ENCODE data around the gene CPNE7. TPM values are rescaled to one million over a fixed set of nuclear protein-coding genes. Genes with fewer than 3 reads are reported as not detected.
"Not testable (repeated sequence)": the region's sequence is repeated elsewhere in the genome, so short reads cannot be mapped to it uniquely, and the experiment has no call there.

Gene CPNE7
- total RNA-seq, 1 donor from 2014 or later, result not detected

DNA sequence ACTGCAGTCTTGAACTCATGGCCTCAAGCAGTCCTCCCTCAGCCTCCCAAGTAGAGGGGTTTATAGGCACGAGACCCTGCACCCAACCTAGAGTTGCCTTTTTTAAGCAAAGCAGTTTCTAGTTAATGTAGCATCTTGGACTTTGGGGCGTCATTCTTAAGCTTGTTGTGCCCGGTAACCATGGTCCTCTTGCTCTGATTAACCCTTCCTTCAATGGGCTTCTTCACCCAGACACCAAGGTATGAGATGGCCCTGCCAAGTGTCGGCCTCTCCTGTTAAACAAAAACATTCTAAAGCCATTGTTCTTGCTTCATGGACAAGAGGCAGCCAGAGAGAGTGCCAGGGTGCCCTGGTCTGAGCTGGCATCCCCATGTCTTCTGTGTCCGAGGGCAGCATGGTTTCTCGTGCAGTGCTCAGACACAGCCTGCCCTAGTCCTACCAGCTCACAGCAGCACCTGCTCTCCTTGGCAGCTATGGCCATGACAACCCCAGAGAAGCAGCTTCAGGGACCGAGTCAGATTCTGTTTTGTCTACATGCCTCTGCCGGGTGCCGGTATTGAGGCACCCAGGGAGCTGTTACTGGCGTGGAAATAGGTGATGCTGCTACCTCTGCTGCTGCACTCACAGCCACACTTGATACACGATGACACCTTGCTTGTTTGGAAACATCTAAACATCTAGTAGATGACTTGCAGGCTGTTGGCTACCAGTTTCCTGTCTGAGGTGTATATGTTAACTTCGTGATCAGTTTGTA lies 11.7 kb upstream of the CPNE7 start:
- intact Hi-C loops (cut with DNase I), result no loop called here
- no peak for DNase-seq (ENCODE audit: low spot score)
- no peak for ATAC-seq

- intact Hi-C loops (cut with DNase I), result no loop called here
- no peak for DNase-seq (ENCODE audit: low spot score)
- no peak for ATAC-seq
These were observed 10.9 kb upstream of the CPNE7 start for GRCh38 chr16:89564476-89565255.

- intact Hi-C loops (cut with DNase I), result no loop called here
- no peak for ATAC-seq
- DNase-seq (ENCODE audit: low spot score), result no peak
These were observed 10.4 kb upstream of the CPNE7 start for GRCh38 chr16:89565256-89565505.

DNA sequence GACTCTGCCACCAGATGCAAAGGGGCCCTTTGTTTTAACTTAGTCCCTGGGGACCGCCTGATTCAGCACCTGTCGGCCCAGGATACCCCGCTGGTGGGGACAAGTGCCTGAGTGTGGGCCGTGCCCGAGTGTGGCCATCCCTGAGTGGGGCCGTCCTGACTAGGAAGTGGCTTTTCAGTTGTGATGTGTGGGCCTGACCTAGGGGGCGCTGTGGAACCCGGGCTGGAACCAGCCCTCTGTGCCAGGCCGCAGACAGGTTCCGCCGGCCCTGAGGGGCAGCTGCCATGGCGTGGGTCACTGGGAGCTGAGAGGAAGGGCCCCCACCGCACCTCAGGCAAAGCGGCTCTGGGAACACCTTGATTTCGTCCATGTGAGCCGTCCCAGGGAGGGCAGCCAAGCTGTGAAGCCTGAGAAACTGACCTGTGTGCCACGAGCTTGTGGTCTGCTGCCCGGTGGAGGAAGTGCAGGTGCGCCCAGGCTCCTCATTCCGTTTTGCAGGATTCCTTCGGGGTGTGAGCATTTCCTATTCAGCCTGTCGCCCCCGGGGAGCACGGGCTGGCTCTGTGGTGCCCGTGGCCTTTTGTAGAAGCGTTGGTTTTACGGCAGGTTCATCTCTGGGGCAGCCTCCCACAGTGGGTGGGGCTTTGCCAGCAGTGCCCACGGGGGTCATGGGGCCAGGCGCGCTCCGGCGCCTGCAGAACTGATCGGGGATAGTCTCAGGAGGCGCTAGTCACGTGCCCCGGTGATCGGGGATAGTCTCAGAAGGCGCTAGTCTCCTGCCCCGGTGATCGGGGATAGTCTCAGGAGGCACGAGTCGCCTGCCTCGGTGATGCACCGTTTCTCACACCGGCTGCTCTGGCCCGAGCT lies 9.8 kb upstream of the CPNE7 start:
- ATAC-seq (peak; percentile 32), DNase-seq (ENCODE audit: low spot score) (peak; percentile 74)
- intact Hi-C loops (cut with DNase I), result no loop called here

- ATAC-seq (no peak), DNase-seq (ENCODE audit: low spot score) (no peak)
- intact Hi-C loops (cut with DNase I), result no loop called here
These were observed 7.6 kb upstream of the CPNE7 start for GRCh38 chr16:89567656-89568594.

DNA sequence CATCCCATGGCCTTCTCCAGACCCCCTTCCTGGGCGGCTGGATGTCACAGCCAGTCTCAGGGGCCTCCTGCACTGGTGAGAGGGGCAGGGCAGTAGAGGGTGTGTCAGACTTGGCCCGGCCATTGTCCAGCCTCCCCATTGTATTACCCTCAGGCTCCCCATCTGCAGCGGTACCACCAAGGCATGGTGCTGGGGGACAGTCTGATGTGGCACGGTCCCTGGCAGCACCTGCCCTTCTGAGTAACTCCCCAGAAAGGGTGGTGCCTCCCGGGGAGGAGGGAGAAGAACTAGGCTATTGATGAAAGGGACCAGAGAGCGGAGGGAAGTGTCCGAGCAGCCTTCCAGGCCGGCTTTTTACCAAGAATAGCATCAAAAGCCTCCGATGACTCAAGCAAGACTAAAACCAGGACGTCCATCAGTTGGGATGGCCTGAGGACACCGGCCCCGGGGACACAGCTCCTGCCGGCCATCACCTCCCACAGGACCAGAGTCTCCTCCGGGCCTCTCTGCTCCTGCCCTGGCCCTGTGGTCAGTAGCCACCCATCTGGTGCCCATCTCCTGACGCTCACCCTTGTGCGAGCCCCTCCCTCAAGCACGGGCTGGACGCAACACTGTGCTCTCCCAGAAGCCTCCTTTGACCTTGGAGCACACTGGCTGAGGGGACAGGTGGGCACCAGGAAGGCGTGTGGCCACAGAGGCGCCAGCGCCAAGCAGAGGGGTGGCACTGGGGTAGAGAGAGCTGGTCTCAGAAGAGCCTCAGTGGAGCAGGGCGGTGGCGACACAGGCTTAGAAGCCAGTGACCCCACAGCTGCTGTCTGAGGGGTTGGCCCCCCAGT lies 5.8 kb upstream of the CPNE7 start:
- no peak for DNase-seq (ENCODE audit: low spot score)
- intact Hi-C loops (cut with DNase I), result no loop called here
- no peak for ATAC-seq

DNA sequence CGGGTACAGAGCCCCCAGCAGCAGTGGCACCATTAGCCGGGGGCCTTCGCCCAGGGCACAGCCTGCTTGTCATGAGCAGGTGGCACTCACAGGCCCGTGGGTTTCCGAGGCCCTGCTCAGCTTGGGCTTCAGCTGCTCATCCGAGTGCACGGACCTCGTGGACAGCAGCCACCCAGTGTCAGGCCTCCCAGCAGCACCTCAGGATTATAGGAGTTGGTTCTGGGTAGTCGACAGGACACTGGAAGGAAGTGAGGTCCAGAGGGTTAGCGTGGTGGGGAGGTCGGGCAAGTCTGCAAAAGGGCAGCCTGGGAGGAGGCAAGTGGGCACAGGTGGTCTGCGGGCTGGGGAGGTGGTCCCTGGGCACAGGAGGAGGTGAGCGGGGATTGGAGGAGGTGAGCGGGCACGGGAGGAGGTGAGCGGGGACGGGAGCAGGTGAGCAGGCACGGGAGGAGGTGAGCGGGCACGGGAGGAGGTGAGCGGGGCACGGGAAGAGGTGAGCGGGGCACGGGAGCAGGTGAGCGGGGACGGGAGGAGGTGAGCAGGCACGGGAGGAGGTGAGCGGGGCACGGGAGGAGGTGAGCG lies 5.1 kb upstream of the CPNE7 start:
- ATAC-seq, result no peak
- intact Hi-C loops (cut with DNase I), result no loop called here
- DNase-seq (ENCODE audit: low spot score), result no peak

- intact Hi-C loops (cut with DNase I); ATAC-seq; DNase-seq (ENCODE audit: low spot score): not testable (repeated sequence)
These were observed 4.5 kb upstream of the CPNE7 start for GRCh38 chr16:89570983-89571598.

GRCh38 chr16:89571636-89572035 lies 3.9 kb upstream of the CPNE7 start:
- intact Hi-C loops (cut with DNase I), result no loop called here
- DNase-seq (ENCODE audit: low spot score) (no peak), ATAC-seq (no peak)

DNA sequence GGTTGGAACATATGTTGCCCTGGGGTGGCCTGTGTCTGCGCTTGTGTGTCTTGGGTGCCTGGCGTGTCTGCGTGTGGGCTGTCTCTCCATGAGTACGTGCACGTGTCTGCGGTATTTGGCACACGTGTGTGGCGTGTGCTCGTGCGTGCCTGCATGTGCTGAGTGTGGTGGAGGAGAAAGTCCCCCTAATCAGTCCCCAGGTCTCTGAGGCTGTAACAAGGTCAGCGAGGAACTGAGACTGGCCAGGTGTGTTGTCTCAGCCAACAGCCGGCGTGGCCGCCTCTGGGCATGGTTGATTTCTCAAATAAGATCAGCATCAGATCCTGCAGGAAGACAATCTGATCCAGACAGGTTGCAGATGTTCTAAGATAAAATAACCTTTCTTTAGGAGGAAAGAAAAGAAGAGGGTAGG lies 3.5 kb upstream of the CPNE7 start:
- intact Hi-C loops (cut with DNase I), result no loop called here
- no peak for DNase-seq (ENCODE audit: low spot score)
- ATAC-seq, result no peak

DNA sequence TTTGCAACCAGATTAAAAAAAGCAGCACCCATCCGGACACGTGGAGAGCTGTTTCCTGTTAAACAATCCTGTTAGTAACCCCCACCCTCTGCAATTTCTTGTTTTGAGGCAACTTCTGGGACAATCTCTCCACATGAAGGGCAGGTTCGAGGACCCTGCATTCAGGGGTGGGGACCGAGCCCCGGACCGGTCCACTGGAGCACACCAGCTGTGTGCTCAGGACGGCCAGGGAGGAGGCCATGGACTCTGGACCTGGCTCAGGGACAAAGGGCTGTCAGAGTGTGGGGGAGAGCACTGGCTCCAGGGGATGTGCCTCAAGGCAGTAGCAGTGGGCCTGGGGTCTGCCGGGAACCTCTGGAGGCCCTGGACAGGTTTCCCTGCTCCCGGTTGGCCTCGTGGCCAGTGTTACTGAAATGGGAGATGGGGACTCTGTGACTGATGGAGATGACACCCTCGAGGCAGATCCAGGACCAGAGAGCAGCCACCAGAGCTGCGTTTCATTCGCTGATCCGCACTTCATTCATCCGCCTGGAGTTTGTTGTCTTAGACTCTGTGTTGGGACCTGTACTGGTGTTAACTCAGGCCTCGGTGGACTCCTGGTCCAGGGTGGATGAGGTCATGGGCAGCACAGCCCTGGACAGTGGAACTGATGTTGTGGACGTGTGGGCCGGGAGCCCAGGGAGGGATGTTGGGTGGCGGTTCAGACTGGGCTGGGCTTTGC lies 2.9 kb upstream of the CPNE7 start:
- ATAC-seq, result no peak
- intact Hi-C loops (cut with DNase I), result no loop called here
- no peak for DNase-seq (ENCODE audit: low spot score)

GRCh38 chr16:89573826-89574680 lies 1.5 kb upstream of the CPNE7 start:
- intact Hi-C loops (cut with DNase I), result no loop called here
- no peak for DNase-seq (ENCODE audit: low spot score)

DNA sequence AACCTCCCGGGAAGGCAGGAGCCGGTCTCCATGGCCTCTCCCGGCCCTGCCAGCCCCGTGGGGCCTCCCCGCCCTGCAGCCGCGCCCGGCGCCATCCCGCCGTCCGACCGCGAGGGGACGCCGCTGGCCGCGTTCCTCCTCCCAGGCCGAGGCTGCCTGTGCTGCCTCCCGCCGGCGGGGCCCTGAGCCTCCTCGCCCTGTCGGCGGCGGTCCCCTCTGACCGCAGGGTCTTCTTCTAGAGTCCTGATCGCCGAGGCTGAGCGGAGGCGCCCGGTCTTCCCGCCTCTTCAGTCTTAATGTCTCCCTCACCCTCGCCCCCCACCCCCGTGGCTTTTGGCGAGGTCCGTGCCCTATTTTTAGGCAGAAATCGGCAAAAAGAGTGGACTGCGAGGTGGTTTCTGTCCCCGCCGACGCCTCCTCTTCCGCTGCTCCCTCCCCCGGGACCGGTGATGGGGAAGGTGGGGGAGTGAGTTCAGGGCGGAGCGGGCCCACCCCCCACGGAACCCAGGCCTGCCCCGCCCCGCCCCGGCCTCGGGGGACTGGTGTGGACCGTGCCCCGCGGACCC lies 794 bp upstream of the CPNE7 start:
- intact Hi-C loops (cut with DNase I), result no loop called here
- ATAC-seq (no peak), DNase-seq (ENCODE audit: low spot score) (no peak)

More at GRCh38 chr16:89573826-89574680, 1.5 kb upstream of the CPNE7 start:
- ATAC-seq, result no peak

- intact Hi-C loops (cut with DNase I), result no loop called here
- ATAC-seq (no peak), DNase-seq (ENCODE audit: low spot score) (no peak)
These were observed 846 bp downstream of the CPNE7 start for GRCh38 chr16:89576153-89577054.
